Esophagus muscularis mucosa (tissue), 3 donors: ENCODE measurements around the gene PUSL1.

Experiments
- POLR2A ChIP-seq: fragments of 450-650 bp; IDR thresholded peaks from one replicate; pipeline ENCODE4 v1.6.1; 2017; ENCODE audit warnings: antibody characterized with exemption, moderate library complexity, mild to moderate bottlenecking, low read depth
- TF ChIP-seq, protein P1 (sequence below), 3 experiments: fragments of 200-600 bp in 2 of 3; fragments of 450-650 bp in 1 of 3; sonication (generic) in 2 of 3; IDR thresholded peaks; one replicate each; pipeline ENCODE4 v1.5.1; 2017 to 2019; ENCODE audit warnings: antibody characterized with exemption in 3 of 3, mild to moderate bottlenecking in 2 of 3, moderate library complexity in 1 of 3

DNA sequence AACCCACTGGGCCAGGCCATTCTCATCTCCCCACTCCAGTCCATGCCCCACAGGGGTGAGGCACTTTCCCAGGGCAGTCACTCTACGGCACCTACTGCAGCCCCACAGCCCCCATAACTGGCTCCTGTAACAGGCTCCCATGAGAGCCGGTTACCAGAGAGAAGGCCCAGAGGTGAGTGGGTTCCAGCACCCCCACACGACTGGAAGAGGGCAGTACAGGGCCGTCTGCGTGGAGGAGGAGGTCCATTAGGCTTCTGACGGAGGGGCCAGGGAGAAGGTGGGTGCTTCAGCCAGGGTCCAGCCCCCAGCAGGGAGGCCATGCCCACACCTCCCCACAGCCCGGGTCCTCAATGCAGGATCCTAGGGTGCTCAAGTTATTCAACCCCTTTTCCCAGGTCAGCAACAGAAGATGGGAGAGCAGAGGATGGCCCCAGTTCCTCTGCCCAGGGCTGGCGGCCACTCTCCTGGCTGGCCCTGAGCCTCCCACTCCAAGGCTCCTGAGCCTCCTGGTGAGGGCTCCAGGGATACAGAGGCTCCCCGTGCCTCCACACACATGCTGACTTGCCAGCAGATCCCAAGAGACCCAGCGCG, 2.2 kb upstream of the PUSL1 start:
- TF ChIP-seq POLR2A = no peak
- TF ChIP-seq, protein P1, sequence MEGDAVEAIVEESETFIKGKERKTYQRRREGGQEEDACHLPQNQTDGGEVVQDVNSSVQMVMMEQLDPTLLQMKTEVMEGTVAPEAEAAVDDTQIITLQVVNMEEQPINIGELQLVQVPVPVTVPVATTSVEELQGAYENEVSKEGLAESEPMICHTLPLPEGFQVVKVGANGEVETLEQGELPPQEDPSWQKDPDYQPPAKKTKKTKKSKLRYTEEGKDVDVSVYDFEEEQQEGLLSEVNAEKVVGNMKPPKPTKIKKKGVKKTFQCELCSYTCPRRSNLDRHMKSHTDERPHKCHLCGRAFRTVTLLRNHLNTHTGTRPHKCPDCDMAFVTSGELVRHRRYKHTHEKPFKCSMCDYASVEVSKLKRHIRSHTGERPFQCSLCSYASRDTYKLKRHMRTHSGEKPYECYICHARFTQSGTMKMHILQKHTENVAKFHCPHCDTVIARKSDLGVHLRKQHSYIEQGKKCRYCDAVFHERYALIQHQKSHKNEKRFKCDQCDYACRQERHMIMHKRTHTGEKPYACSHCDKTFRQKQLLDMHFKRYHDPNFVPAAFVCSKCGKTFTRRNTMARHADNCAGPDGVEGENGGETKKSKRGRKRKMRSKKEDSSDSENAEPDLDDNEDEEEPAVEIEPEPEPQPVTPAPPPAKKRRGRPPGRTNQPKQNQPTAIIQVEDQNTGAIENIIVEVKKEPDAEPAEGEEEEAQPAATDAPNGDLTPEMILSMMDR (IDR thresholded peaks at IDR 0.05) = no peak
